ENCODE measurements around the gene HAP1. TPM values are rescaled to one million over a fixed set of nuclear protein-coding genes. Genes with fewer than 3 reads are reported as not detected.

Gene HAP1
- total RNA-seq, 2 experiments from 2014 or later: 0.07 to 0.09 TPM

DNA sequence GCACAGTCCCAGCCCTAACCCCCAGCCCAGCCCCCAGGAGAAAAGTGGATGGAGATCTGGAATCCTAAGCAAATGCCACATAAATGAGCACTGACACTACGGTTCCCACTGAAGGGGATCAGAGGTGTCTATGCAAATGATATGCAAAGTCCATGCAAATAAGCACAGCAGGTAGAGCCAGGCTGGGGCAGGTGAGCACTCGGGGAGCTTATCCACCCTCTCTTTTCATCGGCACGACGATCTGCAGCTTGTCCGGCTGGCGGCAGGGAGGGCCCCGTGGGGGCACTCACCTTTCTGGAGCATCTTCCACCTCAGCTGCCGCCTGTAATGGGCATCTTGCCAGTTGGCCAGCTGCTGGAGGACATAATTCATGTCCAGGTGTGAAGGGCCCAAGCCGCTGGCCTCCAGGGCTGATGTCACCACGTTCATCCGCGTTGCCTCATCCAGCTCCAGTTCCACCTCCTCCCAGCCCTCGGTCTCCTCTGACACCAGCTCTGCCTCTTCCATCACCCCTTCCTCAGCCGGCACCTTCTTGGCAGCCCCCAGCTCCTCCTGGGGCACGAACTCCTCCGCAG is 9.9 kb downstream of the HAP1 start:
- ChIA-PET POLR2A (interaction anchor here (1.2 kb wide), 1 partner anchor 36 kb away, joined by 5 read pairs; the partner anchor contains the start of gene EIF1), CTCF (interaction anchor here (2.6 kb wide), 1 partner anchor 29 kb away, joined by 8 read pairs; no protein-coding TSS in a partner anchor)
- no peak for DNase-seq
- H3K9me3 Mint-ChIP-seq: no peaks in the 10 kb centered on the region
- H3K36me3 Mint-ChIP-seq (ENCODE audit: low read depth): no peaks in the 10 kb centered on the region
- TF ChIP-seq CTCF (IDR thresholded peaks at IDR 0.05): no peak
- no peak for ATAC-seq
- H3K4me3 Mint-ChIP-seq: no peak overlapping the region
- no peaks in the 10 kb centered on the region for H3K4me1 Mint-ChIP-seq (ENCODE audit: low read depth)
- H3K27ac Mint-ChIP-seq: no peak overlapping the region
- intact Hi-C loops (cut with micrococcal nuclease): no loop called here
- peaks cover 8% of the 10 kb centered on the region for H3K27me3 Mint-ChIP-seq

GRCh38 chr17:41723801-41724475 is 10.5 kb downstream of the HAP1 start:
- no peaks in the 10 kb centered on the region for H3K4me1 Mint-ChIP-seq (ENCODE audit: low read depth)
- ChIA-PET POLR2A (interaction anchor here (1.2 kb wide), 1 partner anchor 35 kb away, joined by 5 read pairs; the partner anchor contains the start of gene EIF1), CTCF (interaction anchor here (0.6 to 2.6 kb wide), 3 partner anchors 13 to 364 kb away, joined by 3 to 8 read pairs (median 6); no protein-coding TSS in a partner anchor)
- TF ChIP-seq CTCF (IDR thresholded peaks at IDR 0.05): no peak
- no peak overlapping the region for H3K4me3 Mint-ChIP-seq
- intact Hi-C loops (cut with micrococcal nuclease): no loop called here
- no peaks in the 10 kb centered on the region for H3K36me3 Mint-ChIP-seq (ENCODE audit: low read depth)
- no peak for ATAC-seq
- no peak for DNase-seq
- H3K27ac Mint-ChIP-seq: no peak overlapping the region
- H3K27me3 Mint-ChIP-seq: peaks cover 8% of the 10 kb centered on the region
- no peaks in the 10 kb centered on the region for H3K9me3 Mint-ChIP-seq

GRCh38 chr17:41722231-41722630 is 12.2 kb downstream of the HAP1 start:
- no peak for ATAC-seq
- H3K4me1 Mint-ChIP-seq (ENCODE audit: low read depth): peaks cover 6% of the 10 kb centered on the region
- TF ChIP-seq CTCF (IDR thresholded peaks at IDR 0.05): no peak

GRCh38 chr17:41718287-41718645 is 16.2 kb downstream of the HAP1 start:
- Mint-ChIP-seq H3K27ac (no peak overlapping the region), H3K4me3 (no peak overlapping the region), H3K4me1 (ENCODE audit: low read depth) (peaks cover 8% of the 10 kb centered on the region), H3K27me3 (peaks cover 5% of the 10 kb centered on the region), H3K9me3 (no peaks in the 10 kb centered on the region), H3K36me3 (ENCODE audit: low read depth) (no peaks in the 10 kb centered on the region)
- intact Hi-C loops (cut with micrococcal nuclease): no loop called here
- ATAC-seq: no peak
- POLR2A ChIA-PET: interaction anchor here (3.2 kb wide), 1 partner anchor 29 kb away, joined by 13 read pairs; the partner anchor contains the start of gene EIF1
- CTCF ChIA-PET: interaction anchor here (0.8 to 1.8 kb wide), 5 partner anchors 14 to 865 kb away, joined by 3 to 10 read pairs (median 3); no protein-coding TSS in a partner anchor
- TF ChIP-seq CTCF (IDR thresholded peaks at IDR 0.05): no peak
- DNase-seq: no peak

More at GRCh38 chr17:41722231-41722630, 12.2 kb downstream of the HAP1 start:
- Mint-ChIP-seq H3K36me3 (ENCODE audit: low read depth) (no peaks in the 10 kb centered on the region), H3K27ac (no peak overlapping the region), H3K27me3 (peaks cover 9% of the 10 kb centered on the region), H3K4me3 (no peak overlapping the region), H3K9me3 (no peaks in the 10 kb centered on the region)
- intact Hi-C loops (cut with micrococcal nuclease): no loop called here
- CTCF ChIA-PET: interaction anchor here (2.1 to 2.6 kb wide), 2 partner anchors 15 to 26 kb away, joined by 6 to 8 read pairs; no protein-coding TSS in a partner anchor
- no peak for DNase-seq
- POLR2A ChIA-PET: no interaction called here
